ACHN (cell line): Measurements from ENCODE around the gene LYZ.

Experiments used
- DNase-seq: peaks from one replicate; pipeline ENCODE4 v3.0.0-alpha.2; 2015
- in situ Hi-C: cut with HindIII; loops from 2 replicates; pipeline ENCODE4 v1.10.0; 2017; ENCODE audit warnings: low sequenced_read_pairs, low pct_ligation_motif_present, low pct_unique_long_range_greater_than_20kb

Gene LYZ

GRCh38 chr12:69359531-69360347 lies 11.6 kb downstream of the LYZ start, which contains the start of gene YEATS4:
Gene YEATS4 (plus strand): TSS chr12:69359743. CDS start chr12:69359973, 230 bp downstream.
- in situ Hi-C loops: no loop called here
- DNase-seq: peak; percentile 99

GRCh38 chr12:69360348-69360672 lies 12.1 kb downstream of the LYZ start:
- in situ Hi-C loops: no loop called here

GRCh38 chr12:69366796-69367195 lies 18.6 kb downstream of the LYZ start:
- in situ Hi-C loops: no loop called here
- no peak for DNase-seq

More at GRCh38 chr12:69360348-69360672, 12.1 kb downstream of the LYZ start:
- DNase-seq: no peak

GRCh38 chr12:69368171-69368570 lies 20.0 kb downstream of the LYZ start:
- in situ Hi-C loops: no loop called here
- no peak for DNase-seq

- in situ Hi-C loops: no loop called here
- DNase-seq: no peak
Observed at GRCh38 chr12:69383074-69383473, 34.9 kb downstream of the LYZ start.

- no peak for DNase-seq
- in situ Hi-C loops: no loop called here
Observed at GRCh38 chr12:69385038-69385437, 36.9 kb downstream of the LYZ start.

- in situ Hi-C loops: no loop called here
- DNase-seq: no peak
Observed at GRCh38 chr12:69386921-69387320, 38.7 kb downstream of the LYZ start.

- peak; percentile 77 for DNase-seq
- in situ Hi-C loops: no loop called here
Observed at GRCh38 chr12:69388371-69388770, 40.2 kb downstream of the LYZ start.

- DNase-seq: no peak
Observed at GRCh38 chr12:69389831-69390230, 41.6 kb downstream of the LYZ start.

GRCh38 chr12:69392179-69392928 lies 44.2 kb downstream of the LYZ start:
- in situ Hi-C loops: no loop called here
- DNase-seq: no peak

More at GRCh38 chr12:69389831-69390230, 41.6 kb downstream of the LYZ start:
- in situ Hi-C loops: no loop called here

- in situ Hi-C loops: no loop called here
Observed at GRCh38 chr12:69396041-69396440, 47.9 kb downstream of the LYZ start.

GRCh38 chr12:69396963-69397362 lies 48.8 kb downstream of the LYZ start:
- in situ Hi-C loops: no loop called here

More at GRCh38 chr12:69396041-69396440, 47.9 kb downstream of the LYZ start:
- DNase-seq: no peak

GRCh38 chr12:69397978-69398377 lies 49.8 kb downstream of the LYZ start:
- in situ Hi-C loops: no loop called here
- DNase-seq: no peak

More at GRCh38 chr12:69396963-69397362, 48.8 kb downstream of the LYZ start:
- no peak for DNase-seq

GRCh38 chr12:69401940-69402339 lies 53.8 kb downstream of the LYZ start:
- in situ Hi-C loops: loop anchor here (10.0 kb wide), 1 partner anchor 183 kb away; the partner anchor contains the start of gene CCT2
- no peak for DNase-seq
